Femur (tissue), 1 donor: ENCODE data around the gene PTP4A2.

Source experiments
- DNase-seq: peaks from one replicate; pipeline ENCODE4 v3.0.0-alpha.2; 2017

The PTP4A2 gene

DNA sequence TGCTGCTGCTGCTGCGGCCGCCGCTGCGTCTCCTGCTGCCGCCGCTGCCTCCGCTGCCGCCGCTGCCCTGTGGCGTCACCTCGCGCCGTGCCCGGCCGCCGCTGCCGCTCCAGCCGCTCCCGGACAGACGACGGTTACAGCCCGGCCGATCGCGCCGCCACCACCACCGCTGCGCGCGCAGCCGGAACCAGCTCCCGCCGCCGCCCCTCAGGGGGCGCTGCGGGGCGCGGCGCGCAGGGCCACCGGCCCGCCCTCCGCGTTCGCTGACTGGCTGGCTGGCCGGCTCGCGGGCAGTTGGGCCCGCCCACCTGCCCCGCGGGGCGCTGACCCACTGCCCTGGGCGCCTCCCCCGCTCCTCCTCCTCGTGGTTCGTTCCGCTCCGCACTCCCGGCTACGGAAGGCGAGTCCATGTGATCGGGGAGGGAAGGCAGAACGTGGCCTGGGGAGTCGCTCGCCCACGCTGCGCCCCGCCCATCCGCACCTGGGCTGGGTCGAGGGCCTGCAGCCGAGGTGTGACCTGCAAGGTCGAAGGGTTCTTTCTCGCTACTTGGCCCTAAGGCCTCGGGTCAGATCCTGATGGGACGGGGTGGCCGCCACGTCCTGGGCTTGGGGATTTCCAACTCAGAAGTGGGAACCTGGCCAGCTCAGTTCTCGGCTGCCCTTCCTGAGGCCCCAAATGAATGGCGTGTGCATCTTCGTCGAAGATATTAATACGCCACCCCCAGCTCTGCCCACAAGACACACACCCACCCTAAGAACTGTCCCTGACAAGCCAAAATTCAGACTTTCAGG, at the start of gene PTP4A2:
Gene PTP4A2 (minus strand): TSS at position 185 of the 792 bp plus-strand sequence. CDS start 19,303 bp downstream, outside the sequence.
- DNase-seq = peak; percentile 95

DNA sequence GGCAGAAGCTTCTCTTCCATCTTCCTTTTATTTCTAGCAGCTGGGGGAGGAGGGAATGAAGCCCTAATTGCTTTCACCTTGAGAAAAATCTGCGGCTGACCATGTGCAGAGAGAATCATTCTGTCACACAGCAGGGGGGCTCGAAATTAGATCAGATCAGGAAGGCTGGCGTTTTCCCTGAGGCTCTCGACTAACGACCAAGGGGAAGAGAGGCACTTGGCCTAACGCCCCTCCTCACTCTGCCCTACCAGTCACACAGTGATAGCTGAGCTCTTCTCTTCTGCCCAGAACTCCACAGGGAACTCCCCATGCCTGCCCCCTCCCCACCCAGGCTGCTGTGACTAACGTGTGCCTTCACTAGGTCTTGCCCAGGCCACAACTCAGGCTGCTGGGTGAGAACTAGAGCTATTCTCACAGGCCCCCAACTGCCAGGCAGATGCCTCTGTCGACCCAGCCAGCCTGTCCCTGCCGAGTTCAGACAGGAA, 49.0 kb upstream of the PTP4A2 start:
- no peak for DNase-seq

DNA sequence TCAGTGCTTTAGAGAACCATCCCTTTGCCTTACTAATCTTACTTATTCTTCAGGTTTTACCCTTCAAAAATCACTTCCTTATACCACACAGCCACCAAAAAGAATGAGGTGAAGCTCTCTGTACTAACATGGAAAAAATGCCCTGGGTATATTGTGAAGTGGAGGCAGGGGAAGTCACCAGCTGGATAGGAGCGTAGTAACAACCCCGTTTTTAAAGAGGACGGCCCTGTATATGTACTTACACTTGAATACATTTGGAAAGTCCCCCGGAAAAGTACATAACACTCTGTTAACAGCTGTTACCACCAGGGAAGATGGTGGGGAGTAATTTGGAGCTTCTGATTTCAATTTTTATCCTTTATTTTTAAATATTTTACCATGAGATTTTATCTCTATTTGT, 47.3 kb upstream of the PTP4A2 start:
- no peak for DNase-seq

DNA sequence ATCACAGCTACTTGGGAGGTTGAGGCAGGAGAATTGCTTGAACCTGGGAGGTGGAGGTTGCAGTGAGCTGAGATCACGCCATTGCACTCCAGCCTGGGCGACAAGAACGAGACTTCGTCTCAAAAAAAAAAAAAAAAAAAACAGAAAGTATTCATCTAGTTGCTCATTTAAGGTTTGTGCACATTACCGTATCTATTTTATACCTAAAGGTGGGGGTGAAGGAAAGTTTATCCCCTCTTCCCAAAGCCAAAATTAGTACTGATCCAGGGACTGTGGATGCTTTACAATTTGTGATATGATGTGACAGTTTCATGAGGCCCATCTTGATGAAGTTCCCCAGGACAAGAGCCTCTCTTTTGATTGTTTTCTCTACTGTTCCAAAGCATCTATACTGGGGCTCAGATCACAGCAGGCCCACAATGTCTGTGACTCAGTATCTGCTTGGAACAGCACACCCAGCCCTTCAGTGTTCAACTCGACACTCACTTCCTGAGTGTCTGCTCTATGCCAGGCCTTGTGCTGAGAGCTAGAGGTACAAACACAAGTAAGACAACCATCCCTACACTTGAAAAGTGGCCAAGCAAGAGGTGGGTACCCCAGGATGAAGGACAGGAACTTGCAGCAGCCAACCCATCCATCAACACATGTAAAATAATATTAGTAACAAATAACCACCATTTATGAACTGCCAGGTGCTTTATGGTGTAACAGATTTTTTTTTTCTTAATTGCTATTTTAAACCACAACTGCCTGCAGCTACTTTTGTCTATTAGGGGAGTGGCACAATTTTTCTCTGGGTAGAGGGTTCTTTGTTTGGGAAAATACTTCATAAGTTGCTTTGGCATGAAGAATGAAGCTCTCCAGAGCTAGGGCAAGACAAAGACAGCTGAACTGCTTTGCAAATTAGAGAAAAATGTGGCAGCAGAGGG, 46.5 kb upstream of the PTP4A2 start:
- no peak for DNase-seq

DNA sequence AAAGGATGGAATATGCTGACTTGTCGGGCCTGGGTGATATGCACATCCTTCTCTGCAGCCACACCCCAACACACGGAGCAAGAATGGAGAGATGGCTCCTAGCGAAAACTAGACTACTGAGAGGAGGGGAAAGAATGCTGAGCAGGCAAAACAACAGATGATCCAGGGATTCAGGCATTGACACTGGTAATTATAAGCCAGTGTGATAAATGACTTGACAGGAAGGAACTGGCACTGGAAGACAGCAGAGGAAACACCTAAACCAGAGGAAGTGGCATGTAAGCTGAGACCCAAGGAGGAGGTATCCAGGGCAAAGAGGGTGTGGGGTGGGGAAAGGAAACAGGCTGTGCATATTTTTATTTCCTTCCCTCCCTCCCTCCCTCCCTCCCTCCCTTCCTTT, 43.8 kb upstream of the PTP4A2 start:
- DNase-seq = no peak

DNA sequence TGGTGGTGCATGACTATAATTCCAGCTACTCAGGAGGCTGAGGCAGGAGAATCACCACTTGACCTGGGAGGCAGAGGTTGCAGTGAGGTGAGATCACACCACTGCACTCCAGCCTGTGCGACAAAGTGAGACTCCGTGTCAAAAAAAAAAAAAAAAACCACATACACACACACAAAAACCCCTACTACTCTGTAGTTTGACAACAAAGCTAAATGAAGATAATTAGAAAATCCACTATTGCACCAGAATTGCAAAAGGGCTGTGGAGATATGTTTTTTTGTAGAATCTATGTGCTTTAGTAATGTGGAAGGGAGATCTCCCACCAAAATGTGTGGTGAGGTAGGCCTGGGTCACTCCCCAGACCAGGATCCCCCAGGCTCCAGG, 43.3 kb upstream of the PTP4A2 start:
- DNase-seq = no peak

DNA sequence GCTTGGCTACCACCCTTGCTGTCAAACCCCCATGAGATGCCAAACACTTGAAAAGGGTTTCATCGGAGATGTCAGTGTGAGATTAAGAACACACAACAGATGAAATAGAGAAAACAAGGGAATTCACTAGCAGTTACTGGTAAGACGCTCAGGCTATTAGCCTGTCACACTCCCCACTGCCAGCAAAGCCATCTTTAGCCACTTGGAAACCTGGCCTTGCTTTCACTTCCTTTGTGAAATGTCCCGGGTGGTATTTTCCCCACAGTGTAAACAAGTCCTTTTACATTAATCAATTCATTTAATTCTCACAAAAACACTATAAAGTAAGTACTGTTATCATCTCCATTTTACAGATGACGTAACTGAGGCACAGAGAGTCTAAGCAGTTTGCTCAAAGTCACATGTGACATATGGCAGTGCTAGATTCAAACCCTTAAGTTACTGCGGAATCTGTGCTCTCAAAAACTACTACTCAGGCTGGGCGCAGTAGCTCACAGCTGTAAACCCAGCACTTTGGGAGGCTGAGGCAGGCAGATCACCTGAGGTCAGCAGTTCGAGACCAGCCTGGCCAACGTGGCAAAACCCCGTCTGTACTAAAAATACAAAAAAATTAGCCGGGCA, 42.8 kb upstream of the PTP4A2 start:
- DNase-seq = no peak

DNA sequence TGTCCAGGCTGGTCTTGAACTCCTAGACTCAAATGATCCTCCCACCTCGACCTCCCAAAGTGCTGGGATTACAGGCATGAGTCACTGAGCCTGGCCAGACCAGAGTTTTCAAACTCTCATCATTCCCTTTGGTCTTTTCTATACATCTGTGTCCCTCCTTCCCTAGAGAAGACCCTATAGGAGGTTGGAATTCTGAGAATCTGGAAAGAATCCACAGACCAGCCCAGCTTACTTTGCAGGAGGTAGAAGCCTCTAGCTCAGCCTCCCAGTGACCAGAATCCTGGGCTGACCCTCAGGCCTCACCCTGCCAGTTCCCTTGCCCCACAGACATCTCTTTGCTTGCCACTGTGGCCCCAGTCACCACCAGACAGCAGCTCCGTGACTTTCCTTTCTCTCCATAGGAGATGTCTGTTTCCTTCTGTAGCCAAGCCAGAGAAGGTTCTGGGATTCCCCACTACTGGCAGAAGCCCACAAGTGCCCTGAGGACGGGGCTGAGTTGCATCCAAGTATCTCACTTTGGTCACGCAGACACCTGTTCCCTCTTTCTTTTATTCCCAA, 40.8 kb upstream of the PTP4A2 start:
- no peak for DNase-seq

DNA sequence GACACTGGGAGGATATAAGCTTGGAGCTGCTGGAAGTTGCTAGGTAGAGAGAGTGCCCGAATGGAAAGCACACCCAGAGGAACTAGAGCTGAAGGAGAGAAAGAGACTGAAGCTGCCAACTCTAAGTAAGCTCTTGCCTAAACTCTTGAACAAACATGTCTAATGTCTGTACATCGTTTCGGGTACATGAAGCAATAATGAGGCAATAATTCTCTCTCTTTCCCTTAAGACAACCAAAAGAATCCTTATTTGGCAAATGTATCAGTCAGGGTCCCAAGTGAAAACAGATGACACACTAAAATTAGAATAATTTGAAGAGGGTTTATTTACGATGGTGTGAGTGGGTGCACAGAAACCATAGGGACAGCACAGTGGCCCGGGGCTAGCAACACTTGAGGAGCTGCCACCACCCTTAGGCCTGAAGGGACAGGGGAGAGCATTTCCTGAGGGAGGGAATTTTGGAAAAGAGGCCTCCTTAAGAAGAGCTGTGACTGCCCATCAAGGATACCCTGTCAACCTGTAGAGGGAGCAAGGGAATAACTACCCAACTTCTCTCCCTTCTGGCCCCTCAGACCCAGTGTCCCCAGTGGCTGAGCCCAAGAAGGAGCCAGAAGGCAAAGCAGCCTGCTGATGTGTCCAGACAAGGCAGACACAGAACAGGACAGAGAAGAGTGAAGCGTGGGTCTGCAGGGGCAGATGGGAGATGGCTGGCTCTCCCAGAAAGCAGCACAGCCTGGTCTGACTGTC, 39.4 kb upstream of the PTP4A2 start:
- DNase-seq = no peak

DNA sequence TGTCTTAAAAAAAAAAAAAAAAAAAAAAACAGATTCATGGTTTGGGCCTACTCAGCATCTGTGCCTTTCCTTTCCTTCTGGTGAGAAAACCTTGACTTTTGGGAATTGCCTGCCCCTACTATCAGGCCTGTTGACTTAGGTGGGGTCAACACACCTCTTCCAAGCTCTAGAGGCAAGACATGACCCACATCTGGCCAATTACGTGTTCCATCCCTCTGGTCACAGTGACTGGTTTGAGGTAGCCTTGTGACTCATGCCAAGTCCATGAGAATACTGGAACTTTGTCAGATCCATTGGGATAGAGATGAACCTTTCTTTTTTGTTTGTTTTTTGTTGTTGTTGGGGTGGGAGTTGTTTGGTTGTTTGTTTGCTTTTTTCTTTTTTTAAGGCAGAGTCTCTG, 38.2 kb upstream of the PTP4A2 start:
- no peak for DNase-seq

DNA sequence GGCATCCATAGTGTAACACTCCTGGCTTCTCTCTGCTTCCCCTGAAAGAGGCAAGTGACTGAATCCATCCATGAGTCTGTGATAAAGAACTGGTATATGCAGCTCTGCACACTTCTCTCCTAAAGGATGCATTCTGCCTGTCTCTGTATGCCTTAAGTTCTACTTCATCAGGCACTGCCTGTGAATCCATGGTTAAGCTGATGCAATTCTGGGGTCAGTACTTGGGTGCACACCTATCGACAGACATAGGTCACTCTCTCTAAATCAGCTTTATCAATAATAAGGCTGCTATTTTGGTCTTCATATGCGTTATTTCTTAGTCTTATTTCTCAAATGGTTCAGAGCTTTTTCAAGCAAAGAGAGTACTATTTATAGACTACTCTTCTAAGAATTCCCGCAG, 32.7 kb upstream of the PTP4A2 start:
- DNase-seq = no peak

DNA sequence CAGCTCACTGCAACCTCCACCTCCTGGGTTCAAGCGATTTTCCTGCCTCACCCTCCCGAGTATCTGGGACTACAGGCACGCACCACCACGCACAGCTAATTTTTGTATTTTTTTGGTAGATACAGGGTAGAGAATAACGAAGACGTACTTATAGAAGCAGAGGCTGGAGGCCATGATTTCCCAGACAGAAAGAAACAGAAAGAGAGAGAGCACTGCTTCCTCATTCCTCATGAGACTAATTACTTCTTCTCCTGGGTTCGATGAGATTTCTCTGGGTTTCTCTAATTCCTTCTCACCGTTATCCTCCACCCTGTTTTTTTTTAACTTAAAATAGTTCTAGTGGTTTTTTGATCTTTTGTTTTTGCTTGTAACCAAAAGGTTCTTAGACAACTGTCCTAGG, 23.4 kb upstream of the PTP4A2 start:
- DNase-seq = no peak

DNA sequence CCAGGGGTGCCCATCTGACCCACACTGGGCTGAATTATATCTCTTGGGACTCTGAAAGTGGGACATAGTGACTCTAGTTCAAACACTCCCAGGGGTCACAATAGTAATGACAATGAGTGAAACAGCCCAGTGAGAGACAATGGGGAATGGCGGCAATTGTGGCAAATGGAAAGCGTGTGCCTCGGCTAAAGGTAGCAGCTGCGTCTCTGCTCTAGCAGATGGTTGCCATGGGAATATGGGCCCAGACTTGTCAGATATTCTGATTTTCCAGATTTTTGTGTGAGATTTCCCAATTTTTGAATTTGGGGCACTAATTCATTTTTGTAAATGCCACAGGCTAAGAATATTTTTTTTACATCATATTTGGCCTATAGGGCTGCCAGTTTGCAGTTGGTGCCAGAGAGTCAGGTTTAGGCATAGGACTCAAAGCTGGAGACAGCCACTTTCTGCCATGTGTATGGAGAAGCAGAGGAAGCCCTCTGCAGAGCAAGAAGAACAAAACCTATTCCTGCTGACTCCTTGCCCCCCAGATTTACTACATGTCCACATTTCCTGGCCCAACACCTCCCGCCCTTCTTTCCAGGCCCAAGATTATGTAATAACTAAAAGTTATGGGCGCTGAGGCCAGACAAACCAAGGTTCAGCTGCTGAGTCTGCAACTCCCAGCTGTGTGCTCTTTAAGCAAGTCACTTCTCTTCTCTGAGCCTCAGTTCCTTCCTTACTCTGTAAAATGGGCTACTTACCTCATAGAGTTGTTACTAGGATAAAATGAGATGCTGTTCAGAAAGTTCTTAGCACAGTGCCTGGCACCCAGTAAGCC, 21.6 kb upstream of the PTP4A2 start:
- DNase-seq = no peak

DNA sequence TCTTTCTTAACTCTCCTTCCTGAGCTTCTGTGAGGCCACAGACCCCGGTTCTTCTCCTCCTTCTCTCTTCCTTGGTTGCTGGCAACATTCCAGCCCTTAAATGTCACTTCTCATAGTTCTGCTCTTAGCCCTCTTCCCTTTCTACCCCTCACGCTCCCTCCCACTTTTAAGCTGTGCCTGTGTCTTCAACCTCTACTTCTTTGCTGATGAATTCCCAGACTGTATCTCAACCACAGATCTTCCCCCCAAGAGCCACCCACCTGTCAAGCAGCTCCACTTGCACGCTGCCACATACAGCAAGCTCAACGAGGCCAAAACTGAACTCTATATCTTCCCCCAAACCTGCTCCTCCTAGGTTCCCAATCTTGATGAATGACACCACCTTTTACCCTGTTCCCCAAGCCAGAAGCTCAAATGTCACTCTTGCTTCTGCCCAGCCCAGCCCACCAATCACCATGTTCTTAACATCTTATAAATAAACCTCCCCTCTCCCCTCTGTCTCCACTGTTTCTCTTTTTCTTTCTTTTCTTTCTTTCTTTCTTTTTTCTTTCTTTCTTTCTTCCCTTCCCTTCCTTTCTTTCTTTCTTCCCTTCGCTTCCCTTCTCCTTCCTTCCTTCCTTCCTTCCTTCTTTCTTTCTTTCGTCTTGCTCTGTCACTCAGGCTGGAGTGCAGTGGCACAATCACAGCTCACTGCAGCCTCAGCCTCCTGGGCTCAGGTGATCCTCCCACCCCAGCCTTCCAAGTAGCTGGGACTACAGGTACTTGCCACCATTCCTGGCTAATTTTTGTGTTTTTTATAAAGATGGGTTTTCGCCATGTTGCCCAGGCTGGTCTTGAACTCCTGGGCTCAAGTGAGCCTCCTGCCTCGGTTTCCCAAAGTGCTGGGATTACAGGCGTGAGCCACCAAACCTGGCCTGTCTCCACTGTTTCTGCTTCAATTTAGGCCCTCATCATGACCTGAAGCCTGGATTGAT, 19.8 kb upstream of the PTP4A2 start:
- DNase-seq = no peak

DNA sequence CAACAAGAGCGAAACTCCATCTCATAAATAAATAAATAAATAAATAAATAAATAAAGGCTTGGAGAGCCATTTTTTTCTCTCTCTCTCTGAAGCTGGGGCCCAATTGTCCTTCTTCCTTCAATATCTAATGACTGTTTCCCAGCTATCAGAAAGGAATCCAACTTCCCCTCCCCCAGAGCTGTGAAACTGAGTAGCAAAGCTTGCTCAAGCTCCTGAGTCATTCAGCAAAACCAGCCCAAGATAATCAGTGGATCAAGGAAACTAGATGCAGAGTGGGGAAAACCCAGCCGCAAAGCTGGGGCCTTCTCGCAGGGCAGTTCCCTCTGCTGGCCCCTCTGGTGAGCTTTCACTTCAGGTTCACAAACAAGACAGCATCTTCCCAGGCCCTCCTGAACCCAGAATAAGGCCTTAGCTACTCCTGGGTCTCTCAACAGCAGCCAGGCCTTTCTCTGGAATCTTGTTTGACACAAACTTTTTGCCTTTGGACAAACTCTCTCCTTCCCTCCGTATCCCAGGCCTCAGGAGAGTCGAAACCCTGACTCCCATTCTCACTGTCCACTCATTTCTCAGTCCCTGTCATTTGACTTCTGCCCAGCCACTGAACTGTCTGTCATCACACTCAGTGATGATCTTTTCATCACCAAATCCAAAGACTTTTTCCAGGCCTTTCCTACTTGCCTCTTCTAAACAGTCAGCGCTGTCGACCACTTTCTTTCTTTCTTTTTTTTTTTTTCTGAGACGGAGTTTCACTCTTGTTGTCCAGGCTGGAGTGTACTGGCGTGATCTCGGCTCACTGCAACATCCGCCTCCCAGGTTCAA, 18.0 kb upstream of the PTP4A2 start:
- peak; percentile 87 for DNase-seq

DNA sequence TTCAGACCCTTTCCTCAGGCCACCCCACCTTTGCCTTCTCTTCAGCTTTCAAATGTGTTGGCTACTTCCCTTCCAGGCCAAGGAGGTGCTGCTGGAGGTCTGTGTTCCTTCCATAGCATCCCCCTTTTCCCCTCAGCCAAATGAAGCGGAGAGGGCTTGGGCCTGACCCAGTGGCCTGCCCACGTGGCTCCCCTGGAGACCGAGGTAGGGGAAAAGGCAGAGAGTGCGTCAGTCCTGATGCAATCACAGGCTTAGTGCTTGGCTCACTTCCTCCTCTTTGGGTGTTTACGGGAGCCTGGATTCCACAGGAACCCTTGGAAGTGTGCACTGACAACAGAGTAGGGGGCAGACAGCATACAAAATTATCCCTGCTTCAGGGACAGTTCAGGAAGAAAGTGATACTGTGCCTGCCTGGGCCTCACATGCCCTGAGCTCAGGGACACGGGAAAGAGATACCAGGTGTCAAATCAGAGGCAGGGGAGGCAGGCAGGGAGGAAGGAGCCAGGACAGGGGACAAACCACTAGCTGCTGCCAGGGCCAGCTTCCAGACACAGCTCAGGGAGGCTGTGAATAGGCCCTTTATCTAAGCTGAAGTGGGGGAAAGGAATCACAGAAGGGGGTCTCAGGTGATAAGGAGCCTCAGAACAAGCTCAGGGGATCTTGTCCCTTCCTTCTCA, 16.6 kb upstream of the PTP4A2 start:
- DNase-seq = peak; percentile 86

DNA sequence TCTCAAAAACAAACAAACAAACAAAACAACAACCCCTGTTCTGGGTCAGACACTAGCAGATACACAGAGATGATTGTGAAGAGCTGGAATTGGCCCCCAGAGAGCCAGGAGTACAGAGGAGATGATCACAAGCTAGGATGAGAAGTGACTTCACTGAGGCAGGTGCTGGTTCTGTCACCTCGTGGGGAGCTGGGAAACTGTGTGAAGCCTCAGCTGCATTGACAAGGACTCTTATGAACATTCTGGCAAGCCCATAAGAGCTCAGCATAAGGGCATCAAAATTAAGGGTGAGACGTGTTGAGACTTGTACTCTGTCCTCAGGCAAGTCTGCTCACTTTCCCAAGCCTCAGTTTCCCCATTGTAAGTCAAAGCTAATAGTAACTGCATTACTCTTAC, 14.7 kb upstream of the PTP4A2 start:
- no peak for DNase-seq

DNA sequence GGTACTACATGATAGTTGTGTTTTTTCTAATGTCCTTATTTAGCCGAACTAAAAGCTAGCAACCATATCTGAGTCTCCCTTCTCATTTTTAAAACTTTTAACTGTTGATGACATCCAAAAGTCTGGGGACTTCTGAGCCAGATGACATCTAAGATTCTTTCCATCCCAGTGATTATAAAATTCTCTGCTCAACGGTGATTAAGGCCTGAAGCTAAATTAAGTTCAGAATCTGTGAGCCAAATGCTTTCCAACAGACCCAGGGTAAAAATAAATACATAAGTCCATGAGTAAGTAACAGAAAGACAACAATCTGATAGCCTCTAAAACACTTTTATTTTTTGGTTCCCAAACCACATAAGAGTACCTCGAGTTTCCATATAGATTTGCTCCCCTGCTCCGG, 13.1 kb upstream of the PTP4A2 start:
- no peak for DNase-seq

DNA sequence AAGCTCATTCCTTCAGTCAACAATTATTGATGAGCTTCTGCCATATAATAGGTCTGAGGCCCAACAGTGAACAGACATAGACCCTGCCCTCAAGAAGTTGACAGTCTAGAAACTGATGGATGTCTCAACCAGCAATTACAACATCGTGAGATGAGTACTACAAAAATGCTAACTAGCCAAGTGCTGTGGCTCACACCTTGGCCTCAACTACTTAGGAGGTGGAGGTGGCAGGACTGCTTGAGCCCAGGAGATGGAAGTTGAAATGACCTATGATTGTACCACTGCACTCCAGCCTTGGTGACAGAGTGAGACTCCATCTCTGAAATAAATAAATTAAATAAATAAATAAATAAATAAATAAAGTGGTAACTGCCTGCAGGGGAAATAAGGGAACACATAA, 11.7 kb upstream of the PTP4A2 start:
- no peak for DNase-seq
